ENCODE results near the gene HTR1D. TPM values are rescaled to one million over a fixed set of nuclear protein-coding genes. Genes with fewer than 3 reads are reported as not detected.

The HTR1D gene
- total RNA-seq, 1 donor from 2014 or later = 0.08 TPM

- TF ChIP-seq CTCF (IDR thresholded peaks at IDR 0.05; ENCODE audit: borderline replicate concordance) = no peak
- Histone ChIP-seq H3K9me3 (replicated peaks) (no peaks in the 10 kb centered on the region), H3K4me3 (no peak overlapping the region), H3K4me1 (peaks cover 13% of the 10 kb centered on the region), H3K36me3 (no peaks in the 10 kb centered on the region), H3K27me3 (ENCODE audit: low read depth) (peaks cover 94% of the 10 kb centered on the region), H3K27ac (replicated peaks) (no peak overlapping the region)
- no peak for DNase-seq
- intact Hi-C loops (cut with micrococcal nuclease) = no loop called here
Measured at GRCh38 chr1:23215291-23215690, 2.0 kb downstream of the HTR1D start.

GRCh38 chr1:23214640-23215039 is 2.7 kb downstream of the HTR1D start:
- no peaks in the 10 kb centered on the region for H3K9me3 ChIP-seq (replicated peaks)
- no peaks in the 10 kb centered on the region for H3K36me3 ChIP-seq
- H3K27me3 ChIP-seq (ENCODE audit: low read depth) = peaks cover 99% of the 10 kb centered on the region
- intact Hi-C loops (cut with micrococcal nuclease) = no loop called here
- H3K4me1 ChIP-seq = peaks cover 13% of the 10 kb centered on the region
- no peak for TF ChIP-seq CTCF (IDR thresholded peaks at IDR 0.05; ENCODE audit: borderline replicate concordance)
- no peak overlapping the region for H3K4me3 ChIP-seq
- DNase-seq = no peak
- H3K27ac ChIP-seq (replicated peaks) = no peak overlapping the region

- TF ChIP-seq CTCF (IDR thresholded peaks at IDR 0.05; ENCODE audit: borderline replicate concordance) = no peak
- intact Hi-C loops (cut with micrococcal nuclease) = no loop called here
- DNase-seq = no peak
- Histone ChIP-seq H3K9me3 (replicated peaks) (no peaks in the 10 kb centered on the region), H3K36me3 (no peaks in the 10 kb centered on the region), H3K27ac (replicated peaks) (no peak overlapping the region), H3K27me3 (ENCODE audit: low read depth) (peaks cover 94% of the 10 kb centered on the region), H3K4me1 (peaks cover 6% of the 10 kb centered on the region), H3K4me3 (no peak overlapping the region)
Measured at GRCh38 chr1:23211955-23212354, 5.3 kb downstream of the HTR1D start.

GRCh38 chr1:23210963-23211362 is 6.3 kb downstream of the HTR1D start:
- no peak overlapping the region for H3K4me3 ChIP-seq
- no peaks in the 10 kb centered on the region for H3K9me3 ChIP-seq (replicated peaks)
- peaks cover 92% of the 10 kb centered on the region for H3K27me3 ChIP-seq (ENCODE audit: low read depth)
- DNase-seq = no peak
- no peak overlapping the region for H3K27ac ChIP-seq (replicated peaks)
- no peaks in the 10 kb centered on the region for H3K4me1 ChIP-seq
- TF ChIP-seq CTCF (IDR thresholded peaks at IDR 0.05; ENCODE audit: borderline replicate concordance) = no peak
- intact Hi-C loops (cut with micrococcal nuclease) = no loop called here
- no peaks in the 10 kb centered on the region for H3K36me3 ChIP-seq

GRCh38 chr1:23210351-23210785 is 6.9 kb downstream of the HTR1D start:
- Histone ChIP-seq H3K4me3 (no peak overlapping the region), H3K27ac (replicated peaks) (no peak overlapping the region), H3K27me3 (ENCODE audit: low read depth) (peaks cover 92% of the 10 kb centered on the region), H3K4me1 (no peaks in the 10 kb centered on the region), H3K9me3 (replicated peaks) (no peaks in the 10 kb centered on the region), H3K36me3 (no peaks in the 10 kb centered on the region)
- no peak for DNase-seq
- no peak for TF ChIP-seq CTCF (IDR thresholded peaks at IDR 0.05; ENCODE audit: borderline replicate concordance)
- intact Hi-C loops (cut with micrococcal nuclease) = no loop called here

- TF ChIP-seq CTCF (IDR thresholded peaks at IDR 0.05; ENCODE audit: borderline replicate concordance) = no peak
- no peak overlapping the region for H3K27ac ChIP-seq (replicated peaks)
- no peak overlapping the region for H3K4me3 ChIP-seq
- no peak for DNase-seq
- H3K4me1 ChIP-seq = no peaks in the 10 kb centered on the region
- H3K27me3 ChIP-seq (ENCODE audit: low read depth) = peaks cover 88% of the 10 kb centered on the region
- intact Hi-C loops (cut with micrococcal nuclease) = no loop called here
- no peaks in the 10 kb centered on the region for H3K9me3 ChIP-seq (replicated peaks)
- no peaks in the 10 kb centered on the region for H3K36me3 ChIP-seq
Measured at GRCh38 chr1:23209770-23210169, 7.5 kb downstream of the HTR1D start.
